Fibroblast of mammary gland (primary cell): ENCODE measurements around the gene TRDN.
"Not testable (repeated sequence)": the region's sequence is repeated elsewhere in the genome, so short reads cannot be mapped to it uniquely, and the experiment has no call there.

Experiments
- DNase-seq: peaks from one replicate; pipeline ENCODE4 v3.0.0-alpha.2; 2010; ENCODE audit warnings: low read depth
- H3K4me3 ChIP-seq: 2 replicates; pipeline ENCODE4 v1.5.1; 2011; ENCODE audit warnings: low read depth, mild to moderate bottlenecking, low read length, moderate library complexity; ENCODE audit not compliant: control insufficient read depth
- CTCF ChIP-seq: conservative IDR thresholded peaks from 2 replicates; pipeline ENCODE4 v1.5.1; 2011; ENCODE audit warnings: low read depth, low read length, inconsistent platforms; ENCODE audit not compliant: control insufficient read depth, insufficient read depth

TRDN gene

DNA sequence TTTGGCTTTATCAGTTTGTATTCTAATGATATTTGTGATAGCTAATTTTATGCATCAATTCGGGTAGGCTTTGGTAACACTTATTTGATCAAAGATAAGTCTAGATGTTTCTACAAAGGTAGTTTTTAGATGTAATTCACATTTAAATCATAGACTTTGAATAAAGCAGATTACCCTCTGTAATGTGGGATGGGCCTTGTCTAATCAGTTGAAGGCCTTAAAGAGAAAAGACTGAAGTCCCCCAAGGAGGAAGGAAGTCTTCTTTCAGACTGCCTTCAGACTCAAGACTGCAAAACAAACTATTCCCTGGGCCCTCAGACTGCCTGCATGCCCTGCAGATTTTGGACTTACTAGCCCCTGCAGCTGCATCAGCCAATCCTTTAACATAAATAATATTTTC, 178.5 kb downstream of the TRDN start:
- DNase-seq, result no peak
- no peak overlapping the region for H3K4me3 ChIP-seq
- TF ChIP-seq CTCF, result no peak

DNA sequence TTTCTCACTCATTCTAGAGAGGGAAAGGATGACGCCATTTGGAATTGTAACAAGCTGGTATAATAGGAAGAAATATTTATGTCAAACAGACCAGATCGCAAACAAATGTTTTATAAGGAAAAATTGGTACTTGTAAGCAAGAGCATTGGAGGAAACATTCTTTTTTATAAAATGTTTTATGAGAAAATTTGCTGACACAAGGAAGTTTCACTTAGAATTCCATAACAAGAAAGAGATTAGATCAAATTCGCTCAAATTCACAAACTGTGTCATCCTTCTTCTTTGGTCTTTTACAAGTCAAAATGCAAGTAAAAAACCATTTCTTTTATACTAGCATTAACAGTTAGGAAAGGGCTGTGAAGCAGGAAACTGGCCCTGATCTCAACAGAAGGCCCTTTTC, 179.9 kb downstream of the TRDN start:
- H3K4me3 ChIP-seq, result no peak overlapping the region
- TF ChIP-seq CTCF, result no peak
- DNase-seq, result no peak

GRCh38 chr6:123454448-123454847, 182.3 kb downstream of the TRDN start:
- no peak for DNase-seq
- TF ChIP-seq CTCF, result no peak

DNA sequence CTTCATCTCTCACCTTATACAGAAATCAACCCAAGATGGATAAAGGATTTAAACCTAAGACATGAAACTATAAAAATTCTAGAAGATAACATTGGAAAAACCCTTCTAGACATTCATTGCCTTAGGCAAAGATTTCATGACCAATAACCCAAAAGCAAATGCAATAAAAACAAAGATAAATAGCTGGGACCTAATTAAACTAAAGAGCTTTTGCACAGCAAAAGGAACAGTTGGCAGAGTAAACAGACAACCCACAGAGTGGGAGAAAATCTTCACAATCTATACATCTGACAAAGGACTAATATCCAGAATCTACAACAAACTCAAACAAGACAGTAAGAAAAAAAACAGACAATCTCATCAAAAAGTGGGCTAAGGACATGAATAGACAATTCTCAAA, 183.7 kb downstream of the TRDN start:
- H3K4me3 ChIP-seq, result not testable (repeated sequence)

More at GRCh38 chr6:123454448-123454847, 182.3 kb downstream of the TRDN start:
- H3K4me3 ChIP-seq, result no peak overlapping the region

DNA sequence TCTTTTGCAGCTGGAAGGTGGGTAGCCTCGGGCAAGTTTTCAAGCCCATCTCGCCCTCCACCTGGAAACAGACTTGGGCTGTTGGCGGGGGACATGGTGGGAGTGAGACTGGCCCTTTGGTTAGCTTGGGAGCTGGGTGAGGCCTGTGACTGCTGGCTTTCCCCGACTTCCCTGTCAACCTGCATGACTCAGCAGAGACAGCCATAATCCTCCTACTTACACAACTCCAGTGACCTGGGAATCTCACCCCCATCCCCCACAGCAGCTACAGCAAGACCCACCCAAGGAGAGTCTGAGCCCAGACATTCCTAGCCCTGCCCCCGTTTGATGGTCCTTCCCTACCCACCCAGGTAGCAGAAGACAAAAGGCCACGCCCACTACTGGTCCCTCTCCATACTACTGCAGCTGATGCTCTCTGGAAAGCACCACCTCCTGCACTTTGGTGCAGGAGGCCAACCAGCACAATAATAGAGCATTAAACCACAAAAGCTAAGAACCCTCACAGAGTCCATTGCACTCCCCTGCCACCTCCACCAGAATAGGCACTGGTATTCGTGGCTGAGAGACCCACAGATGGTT, 188.4 kb downstream of the TRDN start:
- H3K4me3 ChIP-seq, result no peak overlapping the region
- TF ChIP-seq CTCF, result no peak
- no peak for DNase-seq

More for the DNA sequence above, 183.7 kb downstream of the TRDN start:
- not testable (repeated sequence) for DNase-seq

DNA sequence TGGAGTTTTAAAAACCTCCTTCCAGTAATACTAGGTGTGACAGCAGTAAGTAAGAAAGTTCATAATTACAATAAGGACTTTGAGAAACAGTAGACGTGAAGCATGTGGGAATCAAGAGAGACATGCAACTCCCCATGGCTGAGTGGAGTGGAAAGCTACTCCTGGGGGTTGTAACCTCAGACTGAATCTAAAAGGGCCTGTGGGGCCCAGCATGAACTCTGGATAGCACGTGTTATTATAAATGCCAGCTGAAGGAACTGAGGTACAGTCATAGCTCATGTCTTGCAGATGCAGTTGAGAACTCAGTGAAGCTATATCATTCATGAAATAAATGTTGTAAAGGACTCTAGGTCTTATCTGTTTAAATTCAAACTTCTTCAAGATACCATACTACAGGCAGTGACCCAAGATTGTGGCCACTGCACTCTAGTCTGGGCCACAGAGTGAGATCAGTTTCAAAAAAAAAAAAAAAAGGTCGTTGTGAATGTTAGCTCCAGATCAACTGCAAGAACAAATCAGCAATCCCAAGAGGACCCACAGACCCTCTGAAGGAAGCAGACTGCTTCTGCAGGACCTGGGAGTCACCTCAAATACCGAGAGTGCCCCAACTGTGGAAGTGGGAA, 189.3 kb downstream of the TRDN start:
- no peak overlapping the region for H3K4me3 ChIP-seq
- no peak for TF ChIP-seq CTCF
- DNase-seq, result no peak

DNA sequence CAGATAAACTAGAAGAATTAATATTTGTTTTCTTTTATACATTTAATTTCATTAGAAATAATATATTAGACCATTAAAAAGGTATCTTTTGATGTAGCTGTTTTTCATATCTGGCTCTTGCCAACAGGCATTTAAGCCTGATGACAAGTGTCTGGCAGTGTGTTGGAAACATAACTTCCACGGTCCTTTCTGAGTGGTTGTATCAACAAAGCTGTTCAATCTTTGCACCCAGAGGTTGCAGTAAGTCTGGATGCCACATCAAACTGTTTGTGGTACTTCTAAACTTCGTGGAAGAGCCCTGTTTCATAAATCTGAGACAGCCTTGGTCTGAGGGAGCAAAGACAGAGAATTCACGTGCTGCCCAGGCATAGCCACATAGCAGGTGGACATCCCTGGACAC, 197.4 kb downstream of the TRDN start:
- H3K4me3 ChIP-seq, result no peak overlapping the region
- DNase-seq, result no peak
- no peak for TF ChIP-seq CTCF
